PFSK-1 (cell line): ENCODE data around the gene SCUBE3.

Experiments
- FOXP2 ChIP-seq: optimal IDR thresholded peaks from 2 replicates; pipeline ENCODE3; 2011; ENCODE audit warnings: borderline replicate concordance, control low read depth, inconsistent platforms; ENCODE audit not compliant: insufficient read depth; ENCODE audit errors: extremely low read length, extremely low read depth
- POLR2AphosphoS5 ChIP-seq: IDR thresholded peaks from 2 replicates; pipeline ENCODE4 v1.6.1; 2012; ENCODE audit warnings: low read depth, mild to moderate bottlenecking, control low read depth, low read length, moderate library complexity
- REST ChIP-seq, 2 experiments: IDR thresholded peaks; 2 replicates each; pipeline versions ENCODE4 v1.6.1 to v1.8.0; 2011 to 2012; ENCODE audit warnings: low read depth in 2 of 2, low read length in 2 of 2, control low read depth in 1 of 2, inconsistent platforms in 1 of 2, mild to moderate bottlenecking in 1 of 2, moderate library complexity in 1 of 2; ENCODE audit not compliant: insufficient read depth in 1 of 2
- SIN3A ChIP-seq: IDR thresholded peaks from 2 replicates; pipeline ENCODE4 v1.6.1; 2012; ENCODE audit warnings: mild to moderate bottlenecking, low read length, moderate library complexity, borderline replicate concordance; ENCODE audit not compliant: insufficient read depth
- TAF1 ChIP-seq: IDR thresholded peaks from 2 replicates; pipeline ENCODE4 v1.6.1; 2012; ENCODE audit warnings: low read length, control low read depth, borderline replicate concordance; ENCODE audit not compliant: insufficient read depth

Gene SCUBE3

GRCh38 chr6:35177157-35177556 lies 36.6 kb upstream of the SCUBE3 start:
- TF ChIP-seq FOXP2 (no peak), SIN3A (no peak), POLR2AphosphoS5 (no peak), REST (IDR thresholded peaks at IDR 0.05; ENCODE audit: insufficient read depth in 1 of 2, low read depth in 2 of 2, low read length in 2 of 2) (no peak), TAF1 (no peak)

GRCh38 chr6:35177596-35177995 lies 36.2 kb upstream of the SCUBE3 start:
- TF ChIP-seq FOXP2 (no peak), REST (IDR thresholded peaks at IDR 0.05; ENCODE audit: insufficient read depth in 1 of 2, low read depth in 2 of 2, low read length in 2 of 2) (no peak), TAF1 (no peak), POLR2AphosphoS5 (no peak), SIN3A (no peak)

- TF ChIP-seq SIN3A, result no peak
- TF ChIP-seq FOXP2, result no peak
- TF ChIP-seq POLR2AphosphoS5, result no peak
Measured at GRCh38 chr6:35178012-35178411, 35.7 kb upstream of the SCUBE3 start.

- TF ChIP-seq SIN3A (no peak), FOXP2 (no peak), TAF1 (no peak), REST (IDR thresholded peaks at IDR 0.05; ENCODE audit: insufficient read depth in 1 of 2, low read depth in 2 of 2, low read length in 2 of 2) (no peak), POLR2AphosphoS5 (no peak)
Measured at GRCh38 chr6:35178932-35179832, 34.6 kb upstream of the SCUBE3 start.

GRCh38 chr6:35179901-35180535 lies 33.7 kb upstream of the SCUBE3 start:
- no peak for TF ChIP-seq REST (IDR thresholded peaks at IDR 0.05; ENCODE audit: insufficient read depth in 1 of 2, low read depth in 2 of 2, low read length in 2 of 2)
- TF ChIP-seq POLR2AphosphoS5, result no peak
- no peak for TF ChIP-seq FOXP2
- TF ChIP-seq TAF1, result no peak
- TF ChIP-seq SIN3A, result no peak
